SH-SY5Y (cell line): Measurements from ENCODE around the gene TMEM208.

Source experiments
- GATA2 ChIP-seq: IDR thresholded peaks from 2 replicates; pipeline ENCODE4 v1.6.1; 2011; ENCODE audit warnings: mild to moderate bottlenecking, low read depth, low read length
- GATA3 ChIP-seq: IDR thresholded peaks from 2 replicates; pipeline ENCODE4 v1.6.1; 2011; ENCODE audit warnings: low read depth, mild to moderate bottlenecking, low read length, moderate library complexity

- TF ChIP-seq GATA2 (no peak), GATA3 (no peak)
Observed at GRCh38 chr16:67182288-67182687, 44.6 kb upstream of the TMEM208 start.
